SK-N-SH (cell line): ENCODE results near the gene DGUOK. TPM values are rescaled to one million over a fixed set of nuclear protein-coding genes. Genes with fewer than 3 reads are reported as not detected.
A peak's percentile ranks its signal among the peaks of the same experiment; 100 is the strongest.

Experiments used
- CTCF ChIA-PET: fragments of 300-600, 350-600 bp; formaldehyde crosslinking; extraction: SDS; loops from one replicate; lab custom pipeline; 2021; lab: Yijun Ruan, JAX
- POLR2A ChIA-PET: fragments of 350-600 bp; sonication (Branson Sonifier 250); formaldehyde crosslinking; extraction: SDS; loops from one replicate; lab custom pipeline; 2020; ENCODE audit warnings: antibody characterized with exemption, inconsistent platforms; lab: Yijun Ruan, JAX
- DNase-seq: peaks from one replicate; pipeline ENCODE4 v3.0.0; 2012
- H2AFZ ChIP-seq: fragments of 200-600 bp; sonication (generic); 2 replicates; pipeline ENCODE4 v1.8.1; 2016; ENCODE audit warnings: antibody characterized with exemption, mild to moderate bottlenecking, low read depth
- H3F3A ChIP-seq: fragments of 200-600 bp; sonication (generic); replicated peaks from 2 replicates; pipeline ENCODE3; 2016; ENCODE audit warnings: antibody characterized with exemption, mild to moderate bottlenecking; ENCODE audit not compliant: insufficient read depth
- H3K27ac ChIP-seq, 2 experiments: fragments of 200-500 bp in 1 of 2; fragments of 200-600 bp in 1 of 2; sonication (Bioruptor generic) in 1 of 2; sonication (generic), shearing (Covaris generic) in 1 of 2; 2 replicates each; pipeline versions ENCODE4 v1.5.1 to v1.6.1; 2014 to 2016; ENCODE audit warnings: low read depth in 2 of 2, inconsistent platforms in 1 of 2, low read length in 1 of 2, mild to moderate bottlenecking in 1 of 2, mixed read lengths in 1 of 2
- H3K27me3 ChIP-seq: fragments of 200-600 bp; sonication (generic), shearing (Covaris generic); 2 replicates; pipeline ENCODE4 v1.6.1; 2016; ENCODE audit warnings: mixed run types; ENCODE audit not compliant: insufficient read depth
- H3K36me3 ChIP-seq, 2 experiments: fragments of 200-500 bp in 1 of 2; fragments of 200-600 bp in 1 of 2; sonication (Bioruptor generic) in 1 of 2; sonication (generic) in 1 of 2; replicated peaks in 1 of 2; 2 replicates each; pipeline versions ENCODE3 to v1.5.1; 2014 to 2016; ENCODE audit warnings: low read length in 1 of 2, mild to moderate bottlenecking in 1 of 2; ENCODE audit not compliant: insufficient read depth in 2 of 2, control insufficient read depth in 1 of 2
- H3K4me1 ChIP-seq, 2 experiments: fragments of 200-500 bp in 1 of 2; fragments of 200-600 bp in 1 of 2; sonication (Bioruptor generic) in 1 of 2; sonication (generic), shearing (Covaris generic) in 1 of 2; 2 replicates each; pipeline versions ENCODE4 v1.5.1 to v1.6.1; 2014 to 2016; ENCODE audit warnings: low read depth in 1 of 2, low read length in 1 of 2, mixed run types in 1 of 2; ENCODE audit not compliant: insufficient read depth in 2 of 2, control insufficient read depth in 1 of 2
- H3K4me2 ChIP-seq: fragments of 200-600 bp; sonication (generic), shearing (Covaris generic); 2 replicates; pipeline ENCODE4 v1.6.1; 2017; ENCODE audit warnings: mixed run types
- H3K4me3 ChIP-seq, 2 experiments: fragments of 200-500 bp in 1 of 2; fragments of 200-600 bp in 1 of 2; sonication (Bioruptor generic) in 1 of 2; sonication (generic), shearing (Covaris generic) in 1 of 2; 2 replicates each; pipeline versions ENCODE4 v1.5.1 to v1.8.1; 2014 to 2016; ENCODE audit warnings: low read depth in 2 of 2, inconsistent platforms in 1 of 2, low read length in 1 of 2, mild to moderate bottlenecking in 1 of 2, mixed read lengths in 1 of 2, moderate library complexity in 1 of 2
- H3K79me2 ChIP-seq: fragments of 200-600 bp; sonication (generic); 2 replicates; pipeline ENCODE4 v1.8.1; 2017; ENCODE audit warnings: mild to moderate bottlenecking; ENCODE audit not compliant: insufficient read depth
- H3K9ac ChIP-seq: fragments of 200-600 bp; sonication (generic); 2 replicates; pipeline ENCODE4 v1.6.1; 2017; ENCODE audit warnings: mixed run types
- H3K9me2 ChIP-seq: fragments of 200-600 bp; sonication (generic); 2 replicates; pipeline ENCODE4 v1.6.1; 2017; ENCODE audit warnings: mixed run types
- H3K9me3 ChIP-seq: fragments of 200-600 bp; sonication (generic); 2 replicates; pipeline ENCODE4 v1.6.1; 2017; ENCODE audit warnings: mixed run types, mild to moderate bottlenecking, moderate library complexity
- H4K20me1 ChIP-seq: fragments of 200-600 bp; sonication (generic); 2 replicates; pipeline ENCODE4 v1.6.1; 2017; ENCODE audit warnings: mild to moderate bottlenecking, mixed run types; ENCODE audit not compliant: insufficient read depth
- NFIC ChIP-seq: IDR thresholded peaks from 2 replicates; pipeline ENCODE4 v1.4.0; 2012; ENCODE audit warnings: borderline replicate concordance
- RAD21 ChIP-seq: IDR thresholded peaks from 2 replicates; pipeline ENCODE4 v1.6.1; 2012; ENCODE audit warnings: mild to moderate bottlenecking, low read length
- RXRA ChIP-seq: IDR thresholded peaks from 2 replicates; pipeline ENCODE4 v1.4.0; 2012; ENCODE audit warnings: low read depth, mild to moderate bottlenecking, borderline replicate concordance
- TCF12 ChIP-seq: IDR thresholded peaks from 2 replicates; pipeline ENCODE4 v1.4.0; 2012
- WGBS: methylation state at CpG from one replicate; pipeline ENCODE4 v1.1.6; 2017; ENCODE audit warnings: low lambda C conversion rate; 5-methylcytosine and 5-hydroxymethylcytosine counted together
- polyA plus RNA-seq, 3 experiments: library from polyadenylated mRNA; depleted of rRNA; stranded (reverse); fragments of >200 nt; gene quantifications; 2 replicates each; pipeline ENCODE4 v1.2.3, GENCODE V29; 2012
- TF ChIP-seq, protein P1 (sequence below): fragments of 150-350 bp; IDR thresholded peaks from 2 replicates; pipeline ENCODE4 v1.6.1; 2017; ENCODE audit warnings: antibody characterized with exemption, low read length, low read depth, borderline replicate concordance
- TF ChIP-seq, protein P2 (sequence below): IDR thresholded peaks from 2 replicates; pipeline ENCODE4 v1.4.0; 2012; ENCODE audit warnings: low read depth
- TF ChIP-seq, protein P3 (sequence below): fragments of 200-600 bp; sonication (generic); IDR thresholded peaks from 2 replicates; pipeline ENCODE4 v1.6.1; 2017; ENCODE audit warnings: antibody characterized with exemption, mild to moderate bottlenecking, moderate library complexity
- TF ChIP-seq, protein P4 (sequence below): IDR thresholded peaks from 2 replicates; pipeline ENCODE4 v1.4.0; 2012; ENCODE audit warnings: low read depth, borderline replicate concordance
- TF ChIP-seq, protein P5 (sequence below): fragments of 150-350 bp; IDR thresholded peaks from 2 replicates; pipeline ENCODE4 v1.6.1; 2016; ENCODE audit warnings: mild to moderate bottlenecking, low read depth, low read length

Gene DGUOK
- polyA plus RNA-seq, 1 of the 3 experiments (the other 2 are of a cell fraction) = 122 TPM

DNA sequence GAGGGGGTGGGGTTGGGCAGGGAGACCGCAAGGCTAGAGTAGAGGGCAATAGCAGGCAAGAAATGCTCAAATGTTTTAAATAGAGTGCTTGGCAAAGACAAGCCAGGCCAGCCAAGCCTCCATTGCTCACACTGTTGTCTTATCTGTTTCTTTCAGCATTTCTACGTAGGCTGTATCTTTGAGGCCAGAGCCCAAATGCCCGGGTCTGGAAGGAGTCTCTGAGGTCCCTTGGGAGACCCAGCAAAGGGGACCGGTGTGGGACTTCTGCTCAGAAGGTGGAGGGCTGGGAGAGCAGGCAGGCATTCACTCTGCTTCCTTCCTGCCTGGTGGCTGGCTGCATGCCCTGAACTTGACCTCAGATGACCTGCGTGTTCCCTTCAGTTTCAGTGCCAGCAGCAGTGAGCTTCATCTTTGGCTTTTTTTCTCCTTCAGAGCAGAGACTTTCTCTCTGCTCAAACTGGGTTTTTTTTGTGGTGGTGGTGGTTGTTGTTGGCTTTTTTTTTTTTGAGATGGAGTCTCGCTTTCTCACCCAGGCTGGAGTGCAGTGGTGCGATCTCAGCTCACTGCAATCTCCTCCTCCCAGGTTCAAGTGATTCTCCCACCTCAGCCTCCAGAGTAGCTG, 44.3 kb downstream of the DGUOK start:
- DNase-seq = peak; percentile 50
- no peaks in the 10 kb centered on the region for H3K79me2 ChIP-seq
- no peak overlapping the region for H3K9ac ChIP-seq
- no peaks in the 10 kb centered on the region for H3F3A ChIP-seq
- no peaks in the 10 kb centered on the region for H3K27me3 ChIP-seq
- POLR2A ChIA-PET = no interaction called here
- peak overlapping the region; percentile 53; the same call in 1 of the 2 replicates for H3K4me2 ChIP-seq
- TF ChIP-seq, protein P1, sequence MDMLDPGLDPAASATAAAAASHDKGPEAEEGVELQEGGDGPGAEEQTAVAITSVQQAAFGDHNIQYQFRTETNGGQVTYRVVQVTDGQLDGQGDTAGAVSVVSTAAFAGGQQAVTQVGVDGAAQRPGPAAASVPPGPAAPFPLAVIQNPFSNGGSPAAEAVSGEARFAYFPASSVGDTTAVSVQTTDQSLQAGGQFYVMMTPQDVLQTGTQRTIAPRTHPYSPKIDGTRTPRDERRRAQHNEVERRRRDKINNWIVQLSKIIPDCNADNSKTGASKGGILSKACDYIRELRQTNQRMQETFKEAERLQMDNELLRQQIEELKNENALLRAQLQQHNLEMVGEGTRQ = no peak
- TF ChIP-seq, protein P2, sequence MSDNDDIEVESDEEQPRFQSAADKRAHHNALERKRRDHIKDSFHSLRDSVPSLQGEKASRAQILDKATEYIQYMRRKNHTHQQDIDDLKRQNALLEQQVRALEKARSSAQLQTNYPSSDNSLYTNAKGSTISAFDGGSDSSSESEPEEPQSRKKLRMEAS = 0 out of 2 replicates have a peak, but pooled peaks have one; percentile 36
- TF ChIP-seq, protein P3, sequence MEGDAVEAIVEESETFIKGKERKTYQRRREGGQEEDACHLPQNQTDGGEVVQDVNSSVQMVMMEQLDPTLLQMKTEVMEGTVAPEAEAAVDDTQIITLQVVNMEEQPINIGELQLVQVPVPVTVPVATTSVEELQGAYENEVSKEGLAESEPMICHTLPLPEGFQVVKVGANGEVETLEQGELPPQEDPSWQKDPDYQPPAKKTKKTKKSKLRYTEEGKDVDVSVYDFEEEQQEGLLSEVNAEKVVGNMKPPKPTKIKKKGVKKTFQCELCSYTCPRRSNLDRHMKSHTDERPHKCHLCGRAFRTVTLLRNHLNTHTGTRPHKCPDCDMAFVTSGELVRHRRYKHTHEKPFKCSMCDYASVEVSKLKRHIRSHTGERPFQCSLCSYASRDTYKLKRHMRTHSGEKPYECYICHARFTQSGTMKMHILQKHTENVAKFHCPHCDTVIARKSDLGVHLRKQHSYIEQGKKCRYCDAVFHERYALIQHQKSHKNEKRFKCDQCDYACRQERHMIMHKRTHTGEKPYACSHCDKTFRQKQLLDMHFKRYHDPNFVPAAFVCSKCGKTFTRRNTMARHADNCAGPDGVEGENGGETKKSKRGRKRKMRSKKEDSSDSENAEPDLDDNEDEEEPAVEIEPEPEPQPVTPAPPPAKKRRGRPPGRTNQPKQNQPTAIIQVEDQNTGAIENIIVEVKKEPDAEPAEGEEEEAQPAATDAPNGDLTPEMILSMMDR = no peak
- TF ChIP-seq NFIC (peak; percentile 70), RXRA (peak; percentile 88), RAD21 (no peak)
- H3K9me3 ChIP-seq = no peaks in the 10 kb centered on the region
- H3K4me3 ChIP-seq = no peak overlapping the region
- H3K4me1 ChIP-seq = peaks cover 12 to 23% of the 10 kb centered on the region in 2 experiments
- H2AFZ ChIP-seq = peak overlapping the region; percentile 73; the same call in 1 of the 2 replicates
- H3K9me2 ChIP-seq = no peaks in the 10 kb centered on the region
- CTCF ChIA-PET = interaction anchor here (0.6 to 1.4 kb wide), 2 partner anchors 15 to 147 kb away, joined by 3 read pairs; no protein-coding TSS in a partner anchor
- H3K36me3 ChIP-seq = no peaks in the 10 kb centered on the region
- peak overlapping the region in 1 of 2 experiments; percentile 77; a peak in 3 of 4 replicates for H3K27ac ChIP-seq
- WGBS = 80% methylated on average over 5 of the region's 7 CpGs
- no peaks in the 10 kb centered on the region for H4K20me1 ChIP-seq

DNA sequence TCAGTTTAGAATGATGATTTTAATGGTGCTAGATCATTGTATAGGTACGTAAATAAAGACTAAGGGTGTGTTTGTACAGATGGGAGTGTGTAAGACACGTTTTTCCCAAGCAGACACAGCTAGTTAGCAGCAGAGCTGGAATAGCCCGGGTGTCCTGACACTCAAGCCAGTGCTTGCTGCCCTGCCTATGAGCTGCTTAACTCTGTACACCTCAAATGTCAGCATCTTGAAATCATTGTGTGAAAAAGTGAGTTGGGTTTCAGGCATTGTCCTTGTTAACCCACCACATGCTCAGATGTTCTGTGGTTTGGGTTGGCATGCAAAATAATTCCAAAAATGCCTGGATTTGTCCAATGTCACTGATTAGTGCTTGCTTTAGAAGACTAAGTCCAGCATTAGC, 45.0 kb downstream of the DGUOK start:
- no peaks in the 10 kb centered on the region for H3K79me2 ChIP-seq
- H2AFZ ChIP-seq = no peak overlapping the region
- H3K4me2 ChIP-seq = no peak overlapping the region; the same call in 1 of the 2 replicates
- peaks cover 12 to 23% of the 10 kb centered on the region in 2 experiments for H3K4me1 ChIP-seq
- ChIA-PET CTCF (no interaction called here), POLR2A (no interaction called here)
- H3F3A ChIP-seq = no peaks in the 10 kb centered on the region
- H3K9me3 ChIP-seq = no peaks in the 10 kb centered on the region
- H3K4me3 ChIP-seq = no peak overlapping the region
- H3K9me2 ChIP-seq = no peaks in the 10 kb centered on the region
- no peaks in the 10 kb centered on the region for H3K36me3 ChIP-seq
- no peaks in the 10 kb centered on the region for H3K27me3 ChIP-seq
- no peaks in the 10 kb centered on the region for H4K20me1 ChIP-seq
- peak overlapping the region in 1 of 2 experiments; percentile 51; a peak in 2 of 4 replicates for H3K27ac ChIP-seq
- no peak for DNase-seq
- H3K9ac ChIP-seq = no peak overlapping the region
- TF ChIP-seq, protein P4, sequence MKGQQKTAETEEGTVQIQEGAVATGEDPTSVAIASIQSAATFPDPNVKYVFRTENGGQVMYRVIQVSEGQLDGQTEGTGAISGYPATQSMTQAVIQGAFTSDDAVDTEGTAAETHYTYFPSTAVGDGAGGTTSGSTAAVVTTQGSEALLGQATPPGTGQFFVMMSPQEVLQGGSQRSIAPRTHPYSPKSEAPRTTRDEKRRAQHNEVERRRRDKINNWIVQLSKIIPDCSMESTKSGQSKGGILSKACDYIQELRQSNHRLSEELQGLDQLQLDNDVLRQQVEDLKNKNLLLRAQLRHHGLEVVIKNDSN = no peak
- TF ChIP-seq TCF12 = peak; percentile 6; the same call in 1 of the 2 replicates
- TF ChIP-seq, protein P5, sequence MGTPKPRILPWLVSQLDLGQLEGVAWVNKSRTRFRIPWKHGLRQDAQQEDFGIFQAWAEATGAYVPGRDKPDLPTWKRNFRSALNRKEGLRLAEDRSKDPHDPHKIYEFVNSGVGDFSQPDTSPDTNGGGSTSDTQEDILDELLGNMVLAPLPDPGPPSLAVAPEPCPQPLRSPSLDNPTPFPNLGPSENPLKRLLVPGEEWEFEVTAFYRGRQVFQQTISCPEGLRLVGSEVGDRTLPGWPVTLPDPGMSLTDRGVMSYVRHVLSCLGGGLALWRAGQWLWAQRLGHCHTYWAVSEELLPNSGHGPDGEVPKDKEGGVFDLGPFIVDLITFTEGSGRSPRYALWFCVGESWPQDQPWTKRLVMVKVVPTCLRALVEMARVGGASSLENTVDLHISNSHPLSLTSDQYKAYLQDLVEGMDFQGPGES = no peak
- WGBS = 53% methylated on average over 3 of the region's 3 CpGs
